ENCODE data around the gene CFAP299. TPM values are rescaled to one million over a fixed set of nuclear protein-coding genes. Genes with fewer than 3 reads are reported as not detected.

Gene CFAP299
- polyA plus RNA-seq, 2 of the 4 experiments (the other 2 are of a cell fraction), result not detected

DNA sequence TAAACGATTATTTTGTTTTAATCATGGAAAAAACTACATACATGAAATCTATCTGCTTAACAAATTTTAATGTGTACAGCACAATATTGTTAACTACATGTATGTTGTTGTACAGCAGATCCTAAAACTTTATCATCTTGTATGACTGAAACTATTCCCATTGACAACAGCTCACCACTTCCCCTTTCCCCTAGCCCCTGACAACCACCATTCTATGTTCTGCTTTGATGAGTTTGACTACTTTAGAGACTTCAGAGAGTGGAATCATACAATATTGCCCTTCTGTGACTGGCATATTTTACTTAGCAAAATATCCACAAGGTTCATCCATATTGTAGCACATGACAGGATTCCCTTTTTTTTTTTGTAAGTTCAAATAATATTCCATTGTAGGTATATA, 185.9 kb downstream of the CFAP299 start:
- H3K9me3 ChIP-seq, result no peaks in the 10 kb centered on the region
- ChIA-PET CTCF (no interaction called here), POLR2A (no interaction called here)
- no peak for TF ChIP-seq NFE2L2 (conservative IDR thresholded peaks at IDR 0.05; ENCODE audit: low read length)
- no peak for TF ChIP-seq HEYL (CRISPR knock-in tag; IDR thresholded peaks at IDR 0.05)
- TF ChIP-seq CBX2 (IDR thresholded peaks at IDR 0.05; ENCODE audit: borderline replicate concordance, low read depth), result no peak
- TF ChIP-seq, protein P1, sequence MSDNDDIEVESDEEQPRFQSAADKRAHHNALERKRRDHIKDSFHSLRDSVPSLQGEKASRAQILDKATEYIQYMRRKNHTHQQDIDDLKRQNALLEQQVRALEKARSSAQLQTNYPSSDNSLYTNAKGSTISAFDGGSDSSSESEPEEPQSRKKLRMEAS (IDR thresholded peaks at IDR 0.05), result no peak
- no peak for TF ChIP-seq CHD4 (IDR thresholded peaks at IDR 0.05; ENCODE audit: borderline replicate concordance)
- no peak overlapping the region for H3K27ac ChIP-seq
- ATAC-seq (no peak), FAIRE-seq (no peak), DNase-seq (ENCODE audit: low read depth in 1 of 2, low spot score in 1 of 2) (no peak)
- 0% methylated on average over 1 of the region's 1 CpG for WGBS (ENCODE audit: missing lambda C conversion rate)
- H3K4me2 ChIP-seq, result no peak overlapping the region
- H3K4me3 ChIP-seq, result no peak overlapping the region
- H3K4me1 ChIP-seq, result no peaks in the 10 kb centered on the region

DNA sequence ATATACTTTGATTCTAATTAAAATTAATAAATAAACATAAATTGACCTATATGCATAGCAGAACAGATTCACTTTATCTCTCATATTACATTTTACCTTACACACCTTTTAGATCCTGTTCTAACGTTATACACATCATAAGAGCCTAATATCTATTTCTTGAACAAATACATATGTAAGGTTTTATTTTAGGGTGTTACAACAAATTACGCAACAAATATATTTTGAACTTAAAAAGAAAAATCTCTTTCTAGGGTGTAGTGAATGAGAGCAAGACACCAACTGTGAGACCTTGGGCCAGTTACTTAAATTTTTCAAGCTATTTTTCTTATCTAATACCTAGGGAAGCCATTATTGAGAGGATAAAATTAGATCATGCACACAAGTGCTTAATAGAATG, 191.2 kb downstream of the CFAP299 start:
- 42% methylated on average over 2 of the region's 2 CpGs for WGBS (ENCODE audit: missing lambda C conversion rate)
- POLR2A ChIA-PET, result no interaction called here

DNA sequence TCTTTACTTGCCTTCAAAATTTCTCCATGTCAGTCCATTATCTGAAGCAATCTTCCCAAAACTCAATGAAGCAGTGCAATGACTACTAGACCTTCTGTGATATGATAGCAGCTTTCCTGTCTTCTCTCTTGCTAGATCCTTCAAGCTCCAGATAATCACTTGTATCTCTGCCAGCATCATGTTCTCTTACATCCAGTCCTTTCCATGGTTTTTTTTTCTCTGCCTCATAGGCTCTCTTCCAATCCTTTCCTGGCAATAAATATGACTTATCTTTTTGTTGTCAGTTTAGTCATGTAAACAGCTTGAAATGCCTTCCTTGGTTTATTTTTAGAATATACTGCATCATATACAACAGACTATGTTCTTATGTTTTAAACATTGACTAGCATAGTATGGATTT, 193.5 kb downstream of the CFAP299 start:
- ATAC-seq, result no peak
- Histone ChIP-seq H3K27ac (no peak overlapping the region), H3K4me1 (no peaks in the 10 kb centered on the region), H3K4me2 (no peak overlapping the region), H3K9me3 (no peaks in the 10 kb centered on the region), H3K4me3 (no peak overlapping the region)
- POLR2A ChIA-PET, result no interaction called here
- TF ChIP-seq RCOR1 (IDR thresholded peaks at IDR 0.05; ENCODE audit: low read depth, low read length), result no peak
- TF ChIP-seq, protein P2, sequence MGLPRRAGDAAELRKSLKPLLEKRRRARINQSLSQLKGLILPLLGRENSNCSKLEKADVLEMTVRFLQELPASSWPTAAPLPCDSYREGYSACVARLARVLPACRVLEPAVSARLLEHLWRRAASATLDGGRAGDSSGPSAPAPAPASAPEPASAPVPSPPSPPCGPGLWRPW (IDR thresholded peaks at IDR 0.05), result no peak
- TF ChIP-seq, protein P3, sequence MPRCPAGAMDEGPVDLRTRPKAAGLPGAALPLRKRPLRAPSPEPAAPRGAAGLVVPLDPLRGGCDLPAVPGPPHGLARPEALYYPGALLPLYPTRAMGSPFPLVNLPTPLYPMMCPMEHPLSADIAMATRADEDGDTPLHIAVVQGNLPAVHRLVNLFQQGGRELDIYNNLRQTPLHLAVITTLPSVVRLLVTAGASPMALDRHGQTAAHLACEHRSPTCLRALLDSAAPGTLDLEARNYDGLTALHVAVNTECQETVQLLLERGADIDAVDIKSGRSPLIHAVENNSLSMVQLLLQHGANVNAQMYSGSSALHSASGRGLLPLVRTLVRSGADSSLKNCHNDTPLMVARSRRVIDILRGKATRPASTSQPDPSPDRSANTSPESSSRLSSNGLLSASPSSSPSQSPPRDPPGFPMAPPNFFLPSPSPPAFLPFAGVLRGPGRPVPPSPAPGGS (IDR thresholded peaks at IDR 0.05), result no peak
- TF ChIP-seq JUNB (IDR thresholded peaks at IDR 0.05), result no peak
- CTCF ChIA-PET, result no interaction called here
- FAIRE-seq, result no peak
- DNase-seq (ENCODE audit: low read depth in 1 of 2, low spot score in 1 of 2), result no peak

More for the DNA sequence above, 191.2 kb downstream of the CFAP299 start:
- H3K4me1 ChIP-seq, result no peaks in the 10 kb centered on the region
- no peak overlapping the region for H3K4me3 ChIP-seq
- TF ChIP-seq HDAC2 (IDR thresholded peaks at IDR 0.05) (no peak), NPAS2 (CRISPR knock-in tag; IDR thresholded peaks at IDR 0.05; ENCODE audit: borderline replicate concordance) (no peak), HOXB13 (CRISPR knock-in tag; IDR thresholded peaks at IDR 0.05; ENCODE audit: low read depth) (no peak), TFCP2L1 (CRISPR knock-in tag; IDR thresholded peaks at IDR 0.05) (no peak), EHF (CRISPR knock-in tag; IDR thresholded peaks at IDR 0.05) (no peak), CBX2 (IDR thresholded peaks at IDR 0.05; ENCODE audit: borderline replicate concordance, low read depth) (no peak), CEBPB (IDR thresholded peaks at IDR 0.05) (no peak)
- no peak overlapping the region for H3K27ac ChIP-seq
- DNase-seq (ENCODE audit: low read depth in 1 of 2, low spot score in 1 of 2), result no peak
- no peak overlapping the region for H3K4me2 ChIP-seq
- no peaks in the 10 kb centered on the region for H3K9me3 ChIP-seq
- ATAC-seq, result no peak
- FAIRE-seq, result no peak
- CTCF ChIA-PET, result no interaction called here

DNA sequence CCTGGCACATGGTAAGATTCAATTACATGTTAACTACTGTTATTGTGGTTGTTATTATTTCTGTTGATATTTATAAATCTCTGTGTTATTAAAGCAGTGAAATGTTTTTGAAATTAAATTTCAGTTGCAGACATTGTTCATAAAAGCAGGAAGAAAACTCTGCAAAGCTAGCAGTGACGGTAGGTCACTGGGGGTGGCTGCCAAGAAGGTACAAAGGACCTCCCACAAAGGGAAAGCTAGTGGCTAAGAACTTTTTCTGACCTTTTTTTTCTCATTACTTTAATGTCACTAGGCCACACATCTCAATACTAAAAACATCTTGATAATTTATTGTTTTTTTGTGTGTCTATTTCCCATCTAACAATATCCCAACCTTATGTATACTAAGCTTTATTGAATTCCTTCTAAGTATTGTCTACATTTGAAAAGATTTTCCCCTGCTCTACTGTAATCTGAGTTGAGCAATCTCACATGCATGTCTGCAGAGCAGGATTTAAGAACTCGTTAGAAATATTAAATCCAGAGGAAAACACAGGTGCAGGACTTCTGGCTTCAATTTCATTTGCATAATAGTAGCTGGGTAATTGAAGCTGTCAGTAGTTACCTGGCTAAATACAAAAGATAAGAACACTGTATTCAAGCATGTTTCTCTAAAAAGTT, 197.3 kb downstream of the CFAP299 start:
- DNase-seq (ENCODE audit: low read depth in 1 of 2, low spot score in 1 of 2), result no peak
- no peak overlapping the region for H3K27ac ChIP-seq
- H3K4me3 ChIP-seq, result no peak overlapping the region
- ChIA-PET CTCF (no interaction called here), POLR2A (no interaction called here)
- H3K4me2 ChIP-seq, result no peak overlapping the region
- TF ChIP-seq, protein P1 (IDR thresholded peaks at IDR 0.05), result no peak
- TF ChIP-seq, protein P4, sequence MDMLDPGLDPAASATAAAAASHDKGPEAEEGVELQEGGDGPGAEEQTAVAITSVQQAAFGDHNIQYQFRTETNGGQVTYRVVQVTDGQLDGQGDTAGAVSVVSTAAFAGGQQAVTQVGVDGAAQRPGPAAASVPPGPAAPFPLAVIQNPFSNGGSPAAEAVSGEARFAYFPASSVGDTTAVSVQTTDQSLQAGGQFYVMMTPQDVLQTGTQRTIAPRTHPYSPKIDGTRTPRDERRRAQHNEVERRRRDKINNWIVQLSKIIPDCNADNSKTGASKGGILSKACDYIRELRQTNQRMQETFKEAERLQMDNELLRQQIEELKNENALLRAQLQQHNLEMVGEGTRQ (IDR thresholded peaks at IDR 0.05), result no peak
- TF ChIP-seq NR3C1 (IDR thresholded peaks at IDR 0.05) (no peak), EHMT2 (IDR thresholded peaks at IDR 0.05; ENCODE audit: low read depth) (no peak), FOSB (CRISPR knock-in tag; IDR thresholded peaks at IDR 0.05) (no peak), HOXA7 (CRISPR knock-in tag; IDR thresholded peaks at IDR 0.05) (no peak), JUN (IDR thresholded peaks at IDR 0.05) (no peak), NPAS2 (CRISPR knock-in tag; IDR thresholded peaks at IDR 0.05; ENCODE audit: borderline replicate concordance) (no peak), CHD2 (IDR thresholded peaks at IDR 0.05; ENCODE audit: low read length, partially characterized antibody) (no peak), MYC (IDR thresholded peaks at IDR 0.05; ENCODE audit: borderline replicate concordance, low read length) (no peak), CEBPB (IDR thresholded peaks at IDR 0.05) (no peak)
- TF ChIP-seq, protein P5, sequence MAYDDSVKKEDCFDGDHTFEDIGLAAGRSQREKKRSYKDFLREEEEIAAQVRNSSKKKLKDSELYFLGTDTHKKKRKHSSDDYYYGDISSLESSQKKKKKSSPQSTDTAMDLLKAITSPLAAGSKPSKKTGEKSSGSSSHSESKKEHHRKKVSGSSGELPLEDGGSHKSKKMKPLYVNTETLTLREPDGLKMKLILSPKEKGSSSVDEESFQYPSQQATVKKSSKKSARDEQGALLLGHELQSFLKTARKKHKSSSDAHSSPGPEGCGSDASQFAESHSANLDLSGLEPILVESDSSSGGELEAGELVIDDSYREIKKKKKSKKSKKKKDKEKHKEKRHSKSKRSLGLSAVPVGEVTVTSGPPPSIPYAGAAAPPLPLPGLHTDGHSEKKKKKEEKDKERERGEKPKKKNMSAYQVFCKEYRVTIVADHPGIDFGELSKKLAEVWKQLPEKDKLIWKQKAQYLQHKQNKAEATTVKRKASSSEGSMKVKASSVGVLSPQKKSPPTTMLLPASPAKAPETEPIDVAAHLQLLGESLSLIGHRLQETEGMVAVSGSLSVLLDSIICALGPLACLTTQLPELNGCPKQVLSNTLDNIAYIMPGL (CRISPR knock-in tag; IDR thresholded peaks at IDR 0.05; ENCODE audit: borderline replicate concordance), result no peak
- TF ChIP-seq, protein P6, sequence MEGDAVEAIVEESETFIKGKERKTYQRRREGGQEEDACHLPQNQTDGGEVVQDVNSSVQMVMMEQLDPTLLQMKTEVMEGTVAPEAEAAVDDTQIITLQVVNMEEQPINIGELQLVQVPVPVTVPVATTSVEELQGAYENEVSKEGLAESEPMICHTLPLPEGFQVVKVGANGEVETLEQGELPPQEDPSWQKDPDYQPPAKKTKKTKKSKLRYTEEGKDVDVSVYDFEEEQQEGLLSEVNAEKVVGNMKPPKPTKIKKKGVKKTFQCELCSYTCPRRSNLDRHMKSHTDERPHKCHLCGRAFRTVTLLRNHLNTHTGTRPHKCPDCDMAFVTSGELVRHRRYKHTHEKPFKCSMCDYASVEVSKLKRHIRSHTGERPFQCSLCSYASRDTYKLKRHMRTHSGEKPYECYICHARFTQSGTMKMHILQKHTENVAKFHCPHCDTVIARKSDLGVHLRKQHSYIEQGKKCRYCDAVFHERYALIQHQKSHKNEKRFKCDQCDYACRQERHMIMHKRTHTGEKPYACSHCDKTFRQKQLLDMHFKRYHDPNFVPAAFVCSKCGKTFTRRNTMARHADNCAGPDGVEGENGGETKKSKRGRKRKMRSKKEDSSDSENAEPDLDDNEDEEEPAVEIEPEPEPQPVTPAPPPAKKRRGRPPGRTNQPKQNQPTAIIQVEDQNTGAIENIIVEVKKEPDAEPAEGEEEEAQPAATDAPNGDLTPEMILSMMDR (IDR thresholded peaks at IDR 0.05), result no peak
- FAIRE-seq, result no peak
- H3K9me3 ChIP-seq, result no peaks in the 10 kb centered on the region
- no peaks in the 10 kb centered on the region for H3K4me1 ChIP-seq
- WGBS (ENCODE audit: missing lambda C conversion rate), result 13% methylated on average over 2 of the region's 2 CpGs
- no peak for ATAC-seq

All from A549 (cell line).